GM23338 (cell line): ENCODE data around the gene ONECUT3. TPM values are rescaled to one million over a fixed set of nuclear protein-coding genes. Genes with fewer than 3 reads are reported as not detected.

Experiments
- CTCF ChIP-seq, 2 experiments: fragments of 200-600 bp in 1 of 2; sonication (generic) in 1 of 2; conservative IDR thresholded peaks; 2 replicates each; pipeline versions ENCODE4 v1.5.1 to v1.6.1; 2016 to 2017; ENCODE audit warnings: antibody characterized with exemption in 2 of 2, low read depth in 2 of 2, mild to moderate bottlenecking in 2 of 2, moderate library complexity in 1 of 2
- ETS1 ChIP-seq: IDR thresholded peaks from 2 replicates; pipeline ENCODE4 v1.6.1; 2016; ENCODE audit warnings: antibody characterized with exemption
- EZH2 ChIP-seq: fragments of 200-600 bp; sonication (generic); IDR thresholded peaks from one replicate; pipeline ENCODE4 v1.8.0; 2017; ENCODE audit warnings: antibody characterized with exemption, mild to moderate bottlenecking, low read depth; ENCODE audit not compliant: unreplicated experiment
- STAT1 ChIP-seq: IDR thresholded peaks from one replicate; pipeline ENCODE4 v1.6.1; 2016; ENCODE audit warnings: antibody characterized with exemption; ENCODE audit not compliant: unreplicated experiment
- ZNF462 ChIP-seq: fragments of 250-450 bp; sonication (Bioruptor Pico); IDR thresholded peaks from 2 replicates; pipeline ENCODE4 v1.5.0; 2020; ENCODE audit warnings: mild to moderate bottlenecking, moderate library complexity
- polyA plus RNA-seq: library from polyadenylated mRNA; unstranded; fragments of >200 nt; fragmentation: Nextera tagmentation; extraction: Ambion mirVana; gene quantifications from 2 replicates; pipeline ENCODE4 v1.2.1, GENCODE V29; 2016
- total RNA-seq: library from RNA; depleted of rRNA; stranded (reverse); fragments of >200 nt; shearing (Covaris generic); gene quantifications from 2 replicates; pipeline ENCODE4 v1.2.3, GENCODE V29; 2014

ONECUT3 gene
- total and polyA plus RNA-seq, 2 experiments from 2014 or later: not detected

- TF ChIP-seq ZNF462 (no peak), STAT1 (no peak), ETS1 (no peak), CTCF (conservative IDR thresholded peaks at IDR 0.05; ENCODE audit: low read depth in 2 of 2) (no peak), EZH2 (no peak)
Measured at GRCh38 chr19:1818549-1819195, 65.4 kb downstream of the ONECUT3 start (continued).
